Measurements from ENCODE around the gene CISTR. TPM values are rescaled to one million over a fixed set of nuclear protein-coding genes. Genes with fewer than 3 reads are reported as not detected.

The CISTR gene
- total RNA-seq, 4 donors from 2014 or later = 1.4 TPM; not detected in 3

- peaks cover 50% of the 10 kb centered on the region for H3K27me3 ChIP-seq
- H3K9me3 ChIP-seq = no peaks in the 10 kb centered on the region
- no peak overlapping the region for H3K27ac ChIP-seq
- WGBS, 2 donors (ENCODE audit: low coverage in 1 of 2) = 33 to 54% methylated on average over 1 of the region's 1 CpG
- TF ChIP-seq EP300 (IDR thresholded peaks at IDR 0.05) = no peak
- no peak for TF ChIP-seq POLR2AphosphoS5 (IDR thresholded peaks at IDR 0.05)
- TF ChIP-seq POLR2A (IDR thresholded peaks at IDR 0.05) = no peak
- TF ChIP-seq CTCF (IDR thresholded peaks at IDR 0.05) = no peak
- H3K4me1 ChIP-seq = peaks cover 0 to 10% (median 0%) of the 10 kb centered on the region in 3 donors
- H3K36me3 ChIP-seq = peaks cover 0 to under 1% of the 10 kb centered on the region in 2 donors
- no peak for ATAC-seq
- H3K4me3 ChIP-seq = no peak overlapping the region
Measured at GRCh38 chr12:53706080-53706479, 45.7 kb downstream of the CISTR start.

- H3K36me3 ChIP-seq = no peaks in the 10 kb centered on the region
- peaks cover 0 to 3% (median 0%) of the 10 kb centered on the region in 3 donors for H3K4me1 ChIP-seq
- 62 to 74% methylated on average over 4 of the region's 4 CpGs for WGBS, 2 donors (ENCODE audit: low coverage in 1 of 2)
- H3K27ac ChIP-seq = no peak overlapping the region
- H3K9me3 ChIP-seq = no peaks in the 10 kb centered on the region
- peaks cover 73% of the 10 kb centered on the region for H3K27me3 ChIP-seq
- no peak overlapping the region for H3K4me3 ChIP-seq
- TF ChIP-seq POLR2A (IDR thresholded peaks at IDR 0.05) (no peak), CTCF (IDR thresholded peaks at IDR 0.05) (no peak), EP300 (IDR thresholded peaks at IDR 0.05) (no peak), POLR2AphosphoS5 (IDR thresholded peaks at IDR 0.05) (no peak)
- no peak for ATAC-seq
Measured at GRCh38 chr12:53703756-53704155, 48.0 kb downstream of the CISTR start.

GRCh38 chr12:53701518-53702264, 50.1 kb downstream of the CISTR start:
- 8% methylated on average over 7 of the region's 8 CpGs; no CpG with 5 or more reads in 1 of the 2 donors for WGBS, 2 donors (ENCODE audit: low coverage in 1 of 2)
- Histone ChIP-seq H3K27me3 (peaks cover 94% of the 10 kb centered on the region), H3K9me3 (no peaks in the 10 kb centered on the region), H3K4me1 (peaks cover 0 to 6% (median 0%) of the 10 kb centered on the region in 3 donors), H3K4me3 (no peak overlapping the region), H3K36me3 (no peaks in the 10 kb centered on the region), H3K27ac (no peak overlapping the region)
- ATAC-seq = peak; percentile 92
- TF ChIP-seq EP300 (IDR thresholded peaks at IDR 0.05) (no peak), CTCF (IDR thresholded peaks at IDR 0.05) (peak in 3 of 4 experiments; percentile 84 to 92 (median 87)), POLR2AphosphoS5 (IDR thresholded peaks at IDR 0.05) (no peak), POLR2A (IDR thresholded peaks at IDR 0.05) (no peak)

- H3K27me3 ChIP-seq = peaks cover 96% of the 10 kb centered on the region
Measured at GRCh38 chr12:53700567-53700966, 51.2 kb downstream of the CISTR start.

More at GRCh38 chr12:53700567-53700966, 51.2 kb downstream of the CISTR start:
- no peak for ATAC-seq
- 33 to 50% methylated on average over 3 to 6 of the region's 6 CpGs for WGBS, 2 donors (ENCODE audit: low coverage in 1 of 2)
- H3K27ac ChIP-seq = no peak overlapping the region
- TF ChIP-seq EP300 (IDR thresholded peaks at IDR 0.05) = no peak
- TF ChIP-seq POLR2AphosphoS5 (IDR thresholded peaks at IDR 0.05) = no peak
- no peak for TF ChIP-seq POLR2A (IDR thresholded peaks at IDR 0.05)
- no peak for TF ChIP-seq CTCF (IDR thresholded peaks at IDR 0.05)
- H3K4me1 ChIP-seq = peaks cover 0 to 17% (median 4%) of the 10 kb centered on the region in 3 donors
- H3K36me3 ChIP-seq = no peaks in the 10 kb centered on the region
- no peaks in the 10 kb centered on the region for H3K9me3 ChIP-seq
- H3K4me3 ChIP-seq = no peak overlapping the region

All from gastroesophageal sphincter (tissue), 4 donors.